Thoracic aorta endothelial cell (primary cell): ENCODE measurements around the gene OR52K2. TPM values are rescaled to one million over a fixed set of nuclear protein-coding genes. Genes with fewer than 3 reads are reported as not detected.

Source experiments
- total RNA-seq: library from RNA; depleted of rRNA; stranded (reverse); fragments of >200 nt; gene quantifications from 2 replicates; pipeline ENCODE4 v1.2.3, GENCODE V29; 2012

Gene OR52K2
- total RNA-seq = not detected in 2 replicates

GRCh38 chr11:4448995-4449394 lies at the start of gene OR52K2:
Gene OR52K2 (plus strand): TSS chr11:4449295. CDS start chr11:4449340, 45 bp downstream.

GRCh38 chr11:4482445-4482844 lies 33.4 kb downstream of the OR52K2 start, which contains the start of gene OR52K1:
Gene OR52K1 (plus strand): TSS chr11:4482646. CDS start chr11:4488901, 6,255 bp downstream.

Other genes starting within 250 kb of the OR52K2 start
- not detected in 2 replicates for gene OR52B4, start 80.9 kb upstream of the OR52K2 start, total RNA-seq
- 17.4 and 25.8 TPM in 2 replicates for gene TRIM21, start 55.6 kb upstream of the OR52K2 start, total RNA-seq
- gene OR52K1, start 33.4 kb downstream of the OR52K2 start, total RNA-seq = not detected in 2 replicates
- not detected in 2 replicates for gene OR52M1, start 95.9 kb downstream of the OR52K2 start, total RNA-seq
- gene OR52I2, start 132.4 kb downstream of the OR52K2 start, total RNA-seq = not detected in 2 replicates
- not detected in 2 replicates for gene OR52I1, start 144.7 kb downstream of the OR52K2 start, total RNA-seq
- gene TRIM68, start 158.9 kb downstream of the OR52K2 start, total RNA-seq = 11.6 and 13.9 TPM in 2 replicates
- gene OR51D1, start 188.2 kb downstream of the OR52K2 start, total RNA-seq = not detected in 2 replicates
- gene OR51E1, start 194.7 kb downstream of the OR52K2 start, total RNA-seq = not detected in 2 replicates
- not detected in 2 replicates for gene OR51E2, start 248.6 kb downstream of the OR52K2 start, total RNA-seq